Loucy (cell line): ENCODE measurements around the gene LCE7A.

Experiments used
- H2AFZ ChIP-seq: fragments of 200-600 bp; sonication (generic); 2 replicates; pipeline ENCODE4 v1.6.0; 2016; ENCODE audit warnings: antibody characterized with exemption, mild to moderate bottlenecking, low read length, moderate library complexity
- H3F3A ChIP-seq: fragments of 200-600 bp; 2 replicates; pipeline ENCODE4 v1.6.0; 2016; ENCODE audit warnings: antibody characterized with exemption, low read depth, mild to moderate bottlenecking
- H3K27me3 ChIP-seq: fragments of 200-600 bp; sonication (generic); 2 replicates; pipeline ENCODE4 v1.6.1; 2014; ENCODE audit warnings: low read length, mild to moderate bottlenecking; ENCODE audit not compliant: insufficient read depth, poor library complexity, severe bottlenecking
- H3K36me3 ChIP-seq: fragments of 200-600 bp; sonication (generic); 2 replicates; pipeline ENCODE4 v1.6.1; 2016; ENCODE audit warnings: low read length; ENCODE audit not compliant: insufficient read depth
- H3K4me1 ChIP-seq: fragments of 200-600 bp; sonication (generic); 2 replicates; pipeline ENCODE4 v1.5.1; 2014; ENCODE audit warnings: low read length, mild to moderate bottlenecking; ENCODE audit not compliant: insufficient read depth, poor library complexity, severe bottlenecking
- H3K4me2 ChIP-seq: fragments of 200-600 bp; sonication (generic); 2 replicates; pipeline ENCODE4 v1.6.0; 2014; ENCODE audit warnings: antibody characterized with exemption, low read length, low read depth, mild to moderate bottlenecking; ENCODE audit not compliant: poor library complexity, severe bottlenecking
- H3K4me3 ChIP-seq: fragments of 200-600 bp; sonication (generic); 2 replicates; pipeline ENCODE4 v1.5.1; 2014; ENCODE audit warnings: low read length, mild to moderate bottlenecking, mixed read lengths; ENCODE audit not compliant: poor library complexity, severe bottlenecking
- H3K79me2 ChIP-seq: fragments of 200-600 bp; sonication (generic); 2 replicates; pipeline ENCODE4 v1.6.1; 2014; ENCODE audit warnings: low read length; ENCODE audit not compliant: insufficient read depth
- H3K9ac ChIP-seq: fragments of 200-600 bp; sonication (generic); 2 replicates; pipeline ENCODE4 v1.6.0; 2014; ENCODE audit warnings: mild to moderate bottlenecking, low read depth, low read length, moderate library complexity; ENCODE audit not compliant: poor library complexity, severe bottlenecking
- H3K9me2 ChIP-seq: fragments of 200-600 bp; sonication (generic); replicated peaks from 2 replicates; pipeline ENCODE4 v1.6.1; 2016; ENCODE audit warnings: low read depth, low read length, mixed read lengths
- H3K9me3 ChIP-seq: fragments of 200-600 bp; sonication (generic); 2 replicates; pipeline ENCODE4 v1.6.1; 2014; ENCODE audit warnings: mild to moderate bottlenecking, antibody characterized with exemption, low read length, low read depth; ENCODE audit not compliant: insufficient read depth
- H4K20me1 ChIP-seq: fragments of 200-600 bp; sonication (generic); 2 replicates; pipeline ENCODE4 v1.6.0; 2014; ENCODE audit warnings: antibody characterized with exemption, low read length, mild to moderate bottlenecking; ENCODE audit not compliant: insufficient read depth, poor library complexity, severe bottlenecking
- CTCF ChIP-seq: fragments of 200-600 bp; sonication (generic); conservative IDR thresholded peaks from 2 replicates; pipeline ENCODE4 v1.5.1; 2014; ENCODE audit warnings: mild to moderate bottlenecking, antibody characterized with exemption, low read length
- EZH2phosphoT487 ChIP-seq: fragments of 200-600 bp; IDR thresholded peaks from 2 replicates; pipeline ENCODE4 v1.6.1; 2018; ENCODE audit warnings: antibody characterized with exemption, mild to moderate bottlenecking, moderate library complexity, borderline replicate concordance

The LCE7A gene

GRCh38 chr1:152873495-152873894 lies 13.7 kb downstream of the LCE7A start:
- H3K4me2 ChIP-seq: no peak overlapping the region
- no peaks in the 10 kb centered on the region for H3K4me1 ChIP-seq
- no peak overlapping the region for H2AFZ ChIP-seq
- H3K27me3 ChIP-seq: no peaks in the 10 kb centered on the region
- no peaks in the 10 kb centered on the region for H4K20me1 ChIP-seq
- no peaks in the 10 kb centered on the region for H3K9me3 ChIP-seq
- no peaks in the 10 kb centered on the region for H3K79me2 ChIP-seq
- TF ChIP-seq EZH2phosphoT487 (no peak), CTCF (no peak)
- no peaks in the 10 kb centered on the region for H3K36me3 ChIP-seq
- no peak overlapping the region for H3K4me3 ChIP-seq
- no peak overlapping the region for H3K9ac ChIP-seq
- H3F3A ChIP-seq: no peaks in the 10 kb centered on the region
- H3K9me2 ChIP-seq: no peaks in the 10 kb centered on the region

- Histone ChIP-seq H3K4me2 (no peak overlapping the region), H3F3A (no peaks in the 10 kb centered on the region), H3K9ac (no peak overlapping the region), H3K79me2 (no peaks in the 10 kb centered on the region), H3K4me1 (no peaks in the 10 kb centered on the region), H3K9me2 (no peaks in the 10 kb centered on the region), H3K36me3 (no peaks in the 10 kb centered on the region), H4K20me1 (no peaks in the 10 kb centered on the region), H3K9me3 (no peaks in the 10 kb centered on the region), H3K27me3 (no peaks in the 10 kb centered on the region), H3K4me3 (no peak overlapping the region), H2AFZ (no peak overlapping the region)
- TF ChIP-seq EZH2phosphoT487: no peak
Measured at GRCh38 chr1:152876827-152877226, 17.0 kb downstream of the LCE7A start.

GRCh38 chr1:152878042-152878441 lies 18.2 kb downstream of the LCE7A start, which contains the start of gene SMCP:
TSS of gene SMCP (plus strand) at chr1:152878322. CDS start at chr1:152884423, 6,101 bp downstream.
- H3K9ac ChIP-seq: no peak within 1 kb of the TSS
- no peaks in the 10 kb centered on the region for H3K36me3 ChIP-seq
- no peaks in the 10 kb centered on the region for H4K20me1 ChIP-seq
- H3K4me3 ChIP-seq: no peak within 1 kb of the TSS
- H3K9me3 ChIP-seq: no peaks in the 10 kb centered on the region
- H2AFZ ChIP-seq: no peak within 1 kb of the TSS
- H3K4me1 ChIP-seq: no peaks in the 10 kb centered on the region
- TF ChIP-seq EZH2phosphoT487: no peak
- TF ChIP-seq CTCF: peak; percentile 66
- no peaks in the 10 kb centered on the region for H3K79me2 ChIP-seq
- H3F3A ChIP-seq: no peaks in the 10 kb centered on the region
- no peak within 1 kb of the TSS for H3K4me2 ChIP-seq
- H3K27me3 ChIP-seq: no peaks in the 10 kb centered on the region
- no peaks in the 10 kb centered on the region for H3K9me2 ChIP-seq

- H3F3A ChIP-seq: no peaks in the 10 kb centered on the region
- no peak overlapping the region for H2AFZ ChIP-seq
- H3K4me3 ChIP-seq: no peak overlapping the region
- TF ChIP-seq EZH2phosphoT487 (no peak), CTCF (no peak)
- H3K4me2 ChIP-seq: no peak overlapping the region
- no peak overlapping the region for H3K9ac ChIP-seq
- no peaks in the 10 kb centered on the region for H3K9me3 ChIP-seq
- H4K20me1 ChIP-seq: no peaks in the 10 kb centered on the region
- no peaks in the 10 kb centered on the region for H3K79me2 ChIP-seq
- no peaks in the 10 kb centered on the region for H3K27me3 ChIP-seq
- no peaks in the 10 kb centered on the region for H3K9me2 ChIP-seq
- H3K36me3 ChIP-seq: no peaks in the 10 kb centered on the region
- no peaks in the 10 kb centered on the region for H3K4me1 ChIP-seq
Measured at GRCh38 chr1:152879559-152880198, 19.9 kb downstream of the LCE7A start.
